NCI-H2227 treated with DMSO at 0.1 percent for 48 hours (cell line): ENCODE results near the gene COL6A1.
"Not testable (repeated sequence)": the region's sequence is repeated elsewhere in the genome, so short reads cannot be mapped to it uniquely, and the experiment has no call there.

Experiments used
- DNase-seq: peaks from one replicate; lab custom pipeline; 2025; lab: John Stamatoyannopoulos, UW

COL6A1 gene

DNA sequence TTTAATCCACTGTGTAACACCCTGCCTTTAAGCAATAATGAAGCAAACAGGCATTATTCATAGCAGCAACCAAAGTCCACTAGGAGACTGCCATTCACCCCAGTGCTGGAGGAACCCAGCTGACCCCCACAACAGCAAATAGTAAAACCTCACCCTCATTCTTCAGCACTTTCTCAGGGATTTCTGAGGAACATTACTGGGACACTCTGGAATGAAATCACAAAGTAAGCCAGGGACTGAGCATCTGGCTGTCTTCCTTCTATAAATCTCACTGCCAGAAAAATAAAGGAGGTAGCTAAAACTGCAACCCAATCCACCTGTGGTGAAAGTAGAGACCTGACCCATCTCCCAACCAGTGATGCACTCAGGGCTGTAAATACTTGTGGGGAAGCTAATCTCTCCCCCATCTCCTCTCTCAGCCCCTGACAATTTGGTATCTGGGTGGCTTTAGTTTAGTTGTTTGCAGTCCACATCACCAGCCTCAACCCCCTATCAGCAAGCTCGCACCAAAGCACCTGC, 47.1 kb downstream of the COL6A1 start:
- no peak for DNase-seq

DNA sequence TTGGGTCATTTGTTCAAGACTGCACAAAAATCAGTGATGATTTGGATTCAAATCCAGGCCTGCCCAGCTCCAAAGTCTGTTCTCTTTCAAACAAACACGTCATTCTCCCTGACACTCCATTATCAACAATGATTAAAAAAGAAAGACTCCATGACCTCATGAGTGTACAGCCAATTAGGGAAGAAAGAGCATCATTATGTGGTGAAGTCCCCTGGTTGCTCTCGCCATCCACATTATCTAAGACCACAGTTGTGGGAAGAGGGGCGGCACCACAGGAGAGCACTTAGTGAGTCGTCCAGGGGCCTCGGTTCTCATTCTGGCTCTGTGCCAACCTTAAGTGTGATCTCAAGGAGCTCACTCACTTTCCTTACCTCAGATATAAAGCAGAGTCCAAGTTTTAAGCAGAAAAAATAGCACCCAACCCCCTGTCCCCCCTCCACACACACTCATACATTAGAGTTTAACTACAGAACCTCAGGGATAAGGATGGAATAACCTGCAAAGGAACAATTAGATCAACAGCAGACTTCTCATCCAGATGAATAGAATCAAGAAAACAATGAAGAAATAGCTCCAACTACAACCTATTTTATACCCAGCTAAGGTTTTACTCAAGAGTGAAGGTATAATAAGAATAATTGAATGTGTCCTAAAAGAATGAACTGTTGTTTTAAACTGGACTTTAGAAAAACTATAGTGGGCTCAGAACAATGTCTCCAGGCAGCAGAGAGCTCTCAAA, 47.8 kb downstream of the COL6A1 start:
- DNase-seq = no peak

GRCh38 chr21:46031484-46031883, 49.9 kb downstream of the COL6A1 start:
- DNase-seq = no peak

DNA sequence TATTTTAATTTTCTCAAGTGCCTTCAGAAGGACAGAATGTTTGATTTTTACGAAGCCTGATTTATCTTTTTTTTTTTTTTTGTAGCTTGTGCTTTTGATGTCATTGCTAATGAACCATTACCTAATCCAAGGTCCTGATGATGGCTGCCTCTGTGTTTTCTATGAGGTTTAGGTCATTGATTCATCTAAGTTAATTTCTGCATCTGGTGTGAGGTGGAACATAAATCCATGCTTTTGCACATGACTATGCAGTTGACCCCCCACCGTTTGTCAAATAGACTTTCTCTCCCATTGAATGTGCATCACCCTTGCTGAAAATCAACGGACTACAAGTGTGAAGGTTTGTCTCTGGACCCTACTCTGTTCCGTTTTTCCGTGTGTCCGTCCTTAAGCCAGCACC, 50.5 kb downstream of the COL6A1 start:
- DNase-seq = no peak

GRCh38 chr21:46033410-46034400, 52.1 kb downstream of the COL6A1 start:
- no peak for DNase-seq

GRCh38 chr21:46035809-46036695, 54.5 kb downstream of the COL6A1 start:
- no peak for DNase-seq

- no peak for DNase-seq
Measured at GRCh38 chr21:46036696-46037330, 55.2 kb downstream of the COL6A1 start.

DNA sequence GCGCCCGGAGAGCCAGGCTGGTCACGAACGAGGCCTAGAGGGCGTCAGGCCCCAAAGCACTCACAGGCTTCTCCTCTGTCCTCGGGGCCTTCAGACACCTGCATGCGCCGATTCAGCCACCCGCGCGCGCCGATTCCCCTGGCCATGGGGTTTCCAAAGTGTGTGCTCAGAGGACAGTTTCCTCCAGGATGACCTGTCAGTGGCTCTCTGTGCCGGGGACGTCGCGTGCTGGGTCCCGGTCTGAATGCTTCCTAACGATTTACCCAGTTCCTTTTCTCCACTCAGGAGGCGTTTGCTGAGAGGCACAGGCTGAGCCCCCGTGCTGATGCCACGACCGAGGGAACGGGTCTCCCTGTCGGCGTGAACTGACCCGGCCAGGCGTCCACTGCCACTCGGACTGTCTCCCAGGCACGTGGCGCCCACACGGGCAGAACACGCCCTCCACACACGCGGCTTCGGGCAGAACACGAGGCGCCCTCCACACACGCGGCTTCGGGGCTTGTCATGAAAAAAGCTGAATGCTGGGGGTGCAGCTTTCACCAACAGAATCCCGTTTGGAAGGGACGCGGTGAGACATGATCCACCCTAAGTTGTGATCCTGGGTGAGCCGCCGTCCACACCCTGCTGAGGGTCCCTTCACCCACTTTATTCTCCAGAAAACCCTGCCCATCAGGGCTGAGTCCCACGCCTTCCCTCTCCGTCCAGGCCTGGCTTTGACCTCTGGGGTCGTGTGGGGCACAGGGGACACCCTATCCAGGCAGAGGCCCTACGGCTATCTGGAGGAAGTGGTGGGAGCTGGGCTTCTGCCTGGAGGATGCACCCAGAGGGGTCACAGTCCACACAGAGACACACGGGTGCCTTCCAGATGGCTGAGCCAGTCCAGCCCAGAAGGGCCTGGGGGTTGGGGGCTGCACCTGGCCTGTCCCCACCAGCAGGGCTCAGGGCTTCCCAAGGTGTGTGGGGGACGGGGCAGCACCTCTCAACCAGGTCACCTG, 56.1 kb downstream of the COL6A1 start:
- DNase-seq = no peak

DNA sequence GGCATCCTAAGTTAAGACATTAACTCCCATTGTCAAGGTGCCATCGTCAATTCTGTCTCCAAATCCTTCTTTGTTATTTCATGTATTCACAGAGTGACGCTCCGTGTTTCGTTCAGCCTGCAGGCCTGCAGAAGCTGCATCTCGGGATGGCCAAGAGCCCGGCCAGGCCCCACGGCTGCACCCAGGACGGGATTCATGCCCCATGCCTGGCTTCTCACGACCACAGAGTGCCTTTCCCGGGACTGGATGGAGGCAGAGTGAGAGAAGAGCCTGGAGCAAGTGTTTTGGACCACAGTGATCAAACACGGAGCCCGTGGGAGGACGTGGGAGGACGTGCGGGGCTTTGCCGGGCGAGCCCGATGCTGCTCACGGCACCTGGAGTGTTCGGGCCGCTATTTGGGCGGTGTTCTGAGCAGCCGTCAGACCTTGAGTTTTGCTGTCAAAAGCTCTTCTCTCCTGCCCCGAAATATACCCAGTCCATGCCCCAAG, 56.8 kb downstream of the COL6A1 start:
- DNase-seq = no peak

GRCh38 chr21:46038871-46039397, 57.4 kb downstream of the COL6A1 start:
- no peak for DNase-seq

GRCh38 chr21:46039891-46040660, 58.5 kb downstream of the COL6A1 start:
- no peak for DNase-seq

GRCh38 chr21:46040707-46041106, 59.1 kb downstream of the COL6A1 start:
- no peak for DNase-seq

DNA sequence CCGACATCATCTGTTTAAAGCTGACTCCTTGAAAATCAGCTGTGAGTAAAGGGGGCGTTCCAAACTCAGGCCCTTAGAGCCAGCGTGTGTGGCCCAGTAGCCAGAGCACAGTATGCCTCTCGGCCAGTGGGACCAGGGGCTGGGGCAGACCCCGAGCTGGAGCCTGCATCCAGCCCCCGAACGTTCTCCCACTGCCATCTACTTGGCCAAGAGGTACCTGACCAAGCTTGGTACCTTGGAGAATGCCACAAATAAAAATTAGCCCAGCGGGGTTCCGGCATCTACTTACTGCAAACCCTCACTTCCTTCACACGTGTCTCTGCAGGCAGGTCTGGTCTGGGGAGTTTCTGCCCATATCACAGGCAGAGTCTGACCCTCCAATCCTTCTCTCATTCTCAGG, 59.6 kb downstream of the COL6A1 start:
- DNase-seq = no peak

DNA sequence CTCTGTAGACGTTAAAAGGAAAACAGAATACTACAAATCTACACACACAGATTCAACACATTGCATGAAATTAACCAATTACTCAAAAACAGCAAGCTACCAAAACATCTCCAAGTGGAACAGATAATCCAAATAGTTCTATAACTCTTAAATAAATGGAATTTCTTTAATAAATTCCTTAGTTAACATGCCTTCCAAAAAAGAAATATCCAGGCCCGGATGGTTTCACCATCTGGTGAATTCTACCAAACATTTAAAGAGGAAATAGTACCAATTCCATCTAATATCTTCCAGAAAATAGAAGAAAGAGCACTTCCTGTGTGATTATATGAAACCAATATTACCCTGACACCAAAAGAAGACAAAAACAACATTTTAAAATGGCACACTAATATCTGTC, 63.6 kb downstream of the COL6A1 start:
- DNase-seq = no peak

GRCh38 chr21:46046471-46046870, 64.9 kb downstream of the COL6A1 start:
- no peak for DNase-seq

DNA sequence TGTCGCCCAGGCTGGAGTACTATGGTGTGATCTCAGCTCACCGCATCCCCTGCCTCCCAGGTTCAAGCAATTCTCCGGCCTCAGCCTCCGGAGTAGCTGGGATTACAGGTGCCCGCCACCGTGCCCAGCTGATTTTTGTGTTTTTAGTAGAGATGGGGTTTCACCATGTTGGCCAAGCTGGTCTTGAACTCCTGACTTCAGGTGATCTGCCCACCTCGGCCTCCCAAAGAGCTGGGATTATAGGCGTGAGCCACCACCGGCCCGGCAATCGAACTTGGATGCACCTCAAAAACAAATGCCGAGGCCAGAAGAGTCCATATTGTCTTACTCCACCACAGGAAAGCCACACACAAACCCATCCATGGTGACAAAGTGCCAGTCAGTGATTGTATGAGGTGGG, 65.3 kb downstream of the COL6A1 start:
- DNase-seq = not testable (repeated sequence)

- no peak for DNase-seq
Measured at GRCh38 chr21:46048926-46049889, 67.6 kb downstream of the COL6A1 start.
